ENCODE measurements around the gene KLK10. TPM values are rescaled to one million over a fixed set of nuclear protein-coding genes. Genes with fewer than 3 reads are reported as not detected.

KLK10 gene
- total and polyA plus RNA-seq, 2 donors (not counting 3 experiments of a cell fraction or from before 2014, with no cell fraction given), result not detected

- Histone ChIP-seq H3K9me1 (replicated peaks; ENCODE audit: control insufficient read depth, extremely low read depth, insufficient read depth, low read length) (no peaks in the 10 kb centered on the region), H3K9ac (replicated peaks; ENCODE audit: extremely low read depth, insufficient read depth, low read length) (no peak overlapping the region), H3K4me2 (ENCODE audit: insufficient read depth, low read length) (no peak overlapping the region), H3K36me3 (ENCODE audit: control insufficient read depth in 2 of 2, extremely low read depth in 1 of 2, insufficient read depth in 2 of 2, low read length in 2 of 2) (no peaks in the 10 kb centered on the region), H3K4me1 (ENCODE audit: control insufficient read depth, extremely low read depth, insufficient read depth, low read length) (no peaks in the 10 kb centered on the region), H2AFZ (ENCODE audit: low read depth, low read length) (no peak overlapping the region), H3K27me3 (ENCODE audit: control insufficient read depth in 2 of 2, insufficient read depth in 2 of 2, low read length in 2 of 2) (peaks cover 6 to 9% of the 10 kb centered on the region in 2 experiments), H3K4me3 (replicated peaks in 1 of 3; ENCODE audit: insufficient read depth in 1 of 3, low read depth in 1 of 3, low read length in 3 of 3) (no peak overlapping the region), H3K79me2 (ENCODE audit: control insufficient read depth, insufficient read depth, low read length) (no peaks in the 10 kb centered on the region), H4K20me1 (replicated peaks; ENCODE audit: control insufficient read depth, extremely low read depth, insufficient read depth, low read length) (no peaks in the 10 kb centered on the region), H3K27ac (ENCODE audit: insufficient read depth, low read depth, low read length) (no peak overlapping the region), H3K9me3 (replicated peaks; ENCODE audit: control insufficient read depth, insufficient read depth, low read length) (no peaks in the 10 kb centered on the region)
- dilution Hi-C loops (cut with MboI; ENCODE audit: extremely low pct_ligation_motif_present, low sequenced_read_pairs) (no loop called here), intact Hi-C loops (cut with micrococcal nuclease) (no loop called here)
- ChIA-PET CTCF (interaction anchor here (0.7 to 1.0 kb wide), 2 partner anchors 8 to 163 kb away, joined by 3 to 5 read pairs; no protein-coding TSS in a partner anchor), POLR2A (no interaction called here)
- DNase-seq (ENCODE audit: low read depth, low spot score) (no peak), FAIRE-seq (no peak)
- no TSS peak for BruUV-seq (replicated peaks)
- TF ChIP-seq EZH2 (IDR thresholded peaks at IDR 0.05; ENCODE audit: borderline replicate concordance, low read depth, low read length, severe bottlenecking), result no peak
- TF ChIP-seq FOS (IDR thresholded peaks at IDR 0.05; ENCODE audit: borderline replicate concordance, insufficient read depth, low read length), result no peak
- TF ChIP-seq, protein P1, sequence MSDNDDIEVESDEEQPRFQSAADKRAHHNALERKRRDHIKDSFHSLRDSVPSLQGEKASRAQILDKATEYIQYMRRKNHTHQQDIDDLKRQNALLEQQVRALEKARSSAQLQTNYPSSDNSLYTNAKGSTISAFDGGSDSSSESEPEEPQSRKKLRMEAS (IDR thresholded peaks at IDR 0.05; ENCODE audit: insufficient read depth, insufficient read length), result no peak
- TF ChIP-seq JUN (IDR thresholded peaks at IDR 0.05; ENCODE audit: borderline replicate concordance, insufficient read depth, insufficient read length, low read depth), result no peak
- TF ChIP-seq GATA2 (IDR thresholded peaks at IDR 0.05; ENCODE audit: insufficient read depth, insufficient read length, low read depth, low read length), result no peak
- TF ChIP-seq MYC (IDR thresholded peaks at IDR 0.05; ENCODE audit: low read depth, low read length), result no peak
- no peak for TF ChIP-seq POLR2A (IDR thresholded peaks at IDR 0.05; ENCODE audit: low read depth, low read length)
- no peak for TF ChIP-seq POLR2AphosphoS5 (IDR thresholded peaks at IDR 0.05; ENCODE audit: insufficient read depth, low read depth, low read length)
- no peak for TF ChIP-seq CTCF (IDR thresholded peaks at IDR 0.05; ENCODE audit: extremely low read depth in 1 of 2, insufficient read depth in 1 of 2, low read depth in 1 of 2, low read length in 2 of 2)
Measured at GRCh38 chr19:51012661-51013190, 6.8 kb downstream of the KLK10 start.

Measured in endothelial cell of umbilical vein (primary cell).